ENCODE measurements around the gene TNFAIP8L3. TPM values are rescaled to one million over a fixed set of nuclear protein-coding genes. Genes with fewer than 3 reads are reported as not detected.

Gene TNFAIP8L3
- polyA plus RNA-seq, 1 donor: 1.7 TPM

Other genes with a start within 250 kb of the TNFAIP8L3 start
- 7.7 TPM for gene AP4E1, start 186.2 kb downstream of the TNFAIP8L3 start, polyA plus RNA-seq (ENCODE audit: insufficient read length)
- 0.73 TPM for gene CYP19A1, start 243.7 kb upstream of the TNFAIP8L3 start, polyA plus RNA-seq (ENCODE audit: insufficient read length)
- 0.43 TPM for gene GLDN, start 246.7 kb upstream of the TNFAIP8L3 start, polyA plus RNA-seq (ENCODE audit: insufficient read length)